DOHH2 (cell line): Measurements from ENCODE around the gene MZT2A.
"Not testable (repeated sequence)": the region's sequence is repeated elsewhere in the genome, so short reads cannot be mapped to it uniquely, and the experiment has no call there.

Experiments
- H3F3A ChIP-seq: fragments of 200-600 bp; sonication (generic), shearing (Covaris generic); 2 replicates; pipeline ENCODE4 v1.6.0; 2016; ENCODE audit warnings: antibody characterized with exemption, mild to moderate bottlenecking; ENCODE audit not compliant: control insufficient read depth, insufficient read depth
- H3K27ac ChIP-seq: fragments of 200-600 bp; sonication (generic); 2 replicates; pipeline ENCODE4 v1.5.1; 2014; ENCODE audit warnings: low read depth, mild to moderate bottlenecking, low read length, moderate library complexity
- H3K27me3 ChIP-seq: fragments of 200-600 bp; sonication (generic); 2 replicates; pipeline ENCODE4 v1.6.1; 2014; ENCODE audit warnings: mild to moderate bottlenecking, low read length, mixed read lengths; ENCODE audit not compliant: control insufficient read depth
- H3K36me3 ChIP-seq: fragments of 200-600 bp; sonication (generic); 2 replicates; pipeline ENCODE4 v1.6.1; 2014; ENCODE audit warnings: mild to moderate bottlenecking, low read length, moderate library complexity, mixed read lengths; ENCODE audit not compliant: control insufficient read depth
- H3K4me1 ChIP-seq: fragments of 200-600 bp; sonication (generic); 2 replicates; pipeline ENCODE4 v1.6.1; 2014; ENCODE audit warnings: mild to moderate bottlenecking, low read length, mixed read lengths; ENCODE audit not compliant: control insufficient read depth
- H3K4me2 ChIP-seq: fragments of 200-600 bp; sonication (generic); 2 replicates; pipeline ENCODE4 v1.6.0; 2014; ENCODE audit warnings: mild to moderate bottlenecking, low read length, moderate library complexity
- H3K4me3 ChIP-seq: fragments of 200-600 bp; sonication (generic); 2 replicates; pipeline ENCODE4 v1.5.1; 2014; ENCODE audit warnings: mild to moderate bottlenecking, low read length, mixed read lengths
- H3K79me2 ChIP-seq: fragments of 200-600 bp; sonication (generic); 2 replicates; pipeline ENCODE4 v1.6.1; 2014; ENCODE audit warnings: mild to moderate bottlenecking, low read length, mixed read lengths; ENCODE audit not compliant: control insufficient read depth
- H3K9me2 ChIP-seq: fragments of 200-600 bp; sonication (generic); replicated peaks from 2 replicates; pipeline ENCODE4 v1.6.1; 2014; ENCODE audit warnings: mild to moderate bottlenecking, low read length, mixed read lengths; ENCODE audit not compliant: control insufficient read depth
- H3K9me3 ChIP-seq: fragments of 200-600 bp; sonication (generic); 2 replicates; pipeline ENCODE4 v1.6.1; 2014; ENCODE audit warnings: antibody characterized with exemption, low read length, mixed read lengths; ENCODE audit not compliant: control insufficient read depth, insufficient read depth
- H4K20me1 ChIP-seq: fragments of 200-600 bp; sonication (generic); 2 replicates; pipeline ENCODE4 v1.6.0; 2014; ENCODE audit warnings: low read depth, mild to moderate bottlenecking, antibody characterized with exemption, low read length, moderate library complexity; ENCODE audit not compliant: control insufficient read depth, insufficient read depth
- EZH2phosphoT487 ChIP-seq: fragments of 200-600 bp; sonication (generic); IDR thresholded peaks from 2 replicates; pipeline ENCODE4 v1.6.1; 2017; ENCODE audit warnings: borderline replicate concordance, mild to moderate bottlenecking, antibody characterized with exemption, low read length, moderate library complexity, mixed read lengths
- TF ChIP-seq, protein P1 (sequence below): fragments of 200-600 bp; sonication (generic); IDR thresholded peaks from one replicate; pipeline ENCODE4 v1.5.1; 2014; ENCODE audit warnings: antibody characterized with exemption, mild to moderate bottlenecking, low read depth, low read length; ENCODE audit not compliant: poor library complexity, severe bottlenecking

The MZT2A gene

DNA sequence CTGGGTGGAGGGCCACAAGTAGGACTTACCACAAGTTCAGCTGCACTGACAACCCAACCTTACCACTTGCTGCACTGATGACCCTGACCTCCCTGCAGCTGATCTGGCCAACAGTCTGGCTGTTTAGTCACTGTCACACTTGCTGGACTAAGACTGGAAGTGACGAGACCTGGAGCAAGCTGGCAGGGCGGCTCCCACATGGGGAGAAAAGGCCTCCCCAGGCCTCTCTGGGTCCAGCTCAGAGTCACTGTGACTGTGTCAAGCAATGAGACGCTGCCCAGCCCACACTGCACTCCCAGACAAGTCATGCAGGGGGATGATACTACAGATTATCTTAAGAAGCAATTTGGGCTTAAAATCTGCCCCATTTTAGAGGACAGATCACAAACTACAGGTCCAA, 21.3 kb downstream of the MZT2A start:
- not testable (repeated sequence) for H3K79me2 ChIP-seq

DNA sequence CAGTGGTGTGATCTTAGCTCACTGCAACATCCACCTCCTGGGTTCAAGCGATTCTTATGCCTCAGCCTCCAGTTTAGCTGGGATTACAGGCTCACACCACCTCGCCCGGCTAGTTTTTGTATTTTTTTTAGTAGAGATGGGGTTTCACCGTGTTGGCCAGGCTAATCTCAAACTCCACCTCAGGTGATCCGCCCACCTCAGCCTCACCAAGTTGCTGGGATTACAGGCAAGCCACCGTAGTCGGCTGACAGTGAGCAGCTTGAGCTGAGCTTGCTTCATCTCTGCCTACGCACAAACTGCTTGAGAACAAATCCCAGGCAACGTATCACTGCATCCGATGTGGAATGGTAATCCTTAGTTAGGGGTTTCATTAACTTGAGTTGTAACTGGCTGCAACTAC, 24.5 kb downstream of the MZT2A start:
- H3K27ac ChIP-seq, H3K4me2 ChIP-seq, H3K4me3 ChIP-seq, H3K79me2 ChIP-seq, H3K9me3 ChIP-seq, H3K27me3 ChIP-seq, H3K4me1 ChIP-seq, H3K9me2 ChIP-seq, H4K20me1 ChIP-seq, H3F3A ChIP-seq, H3K36me3 ChIP-seq: not testable (repeated sequence)

More for the DNA sequence above, 21.3 kb downstream of the MZT2A start:
- not testable (repeated sequence) for H3K9me2 ChIP-seq, H3K4me1 ChIP-seq, H3K36me3 ChIP-seq, H3K9me3 ChIP-seq, H3K4me3 ChIP-seq, H3K27ac ChIP-seq, H4K20me1 ChIP-seq, H3K27me3 ChIP-seq, H3K4me2 ChIP-seq, H3F3A ChIP-seq

DNA sequence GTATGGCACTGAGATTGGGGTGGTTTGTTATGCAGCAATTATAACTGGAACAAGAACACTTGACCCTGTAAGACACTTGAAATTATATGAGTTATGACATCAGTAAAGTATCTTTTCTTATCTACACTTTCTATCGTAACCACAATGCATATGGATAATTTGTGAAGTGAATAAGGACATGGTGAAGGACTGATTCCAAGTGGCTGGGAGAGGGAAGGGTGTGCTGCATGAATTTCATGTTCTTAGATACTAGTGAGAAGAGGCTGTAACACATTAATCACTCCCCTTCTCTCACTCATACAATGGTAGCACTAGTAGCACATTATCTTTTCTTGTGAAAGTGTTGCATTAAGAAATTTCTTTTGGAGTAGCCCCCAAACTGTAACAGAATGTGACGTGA, 37.3 kb downstream of the MZT2A start:
- H3F3A ChIP-seq, H3K27ac ChIP-seq, H3K27me3 ChIP-seq, H3K4me3 ChIP-seq, H3K9me2 ChIP-seq, H3K4me2 ChIP-seq, H4K20me1 ChIP-seq, H3K36me3 ChIP-seq, H3K79me2 ChIP-seq, H3K9me3 ChIP-seq, H3K4me1 ChIP-seq: not testable (repeated sequence)

DNA sequence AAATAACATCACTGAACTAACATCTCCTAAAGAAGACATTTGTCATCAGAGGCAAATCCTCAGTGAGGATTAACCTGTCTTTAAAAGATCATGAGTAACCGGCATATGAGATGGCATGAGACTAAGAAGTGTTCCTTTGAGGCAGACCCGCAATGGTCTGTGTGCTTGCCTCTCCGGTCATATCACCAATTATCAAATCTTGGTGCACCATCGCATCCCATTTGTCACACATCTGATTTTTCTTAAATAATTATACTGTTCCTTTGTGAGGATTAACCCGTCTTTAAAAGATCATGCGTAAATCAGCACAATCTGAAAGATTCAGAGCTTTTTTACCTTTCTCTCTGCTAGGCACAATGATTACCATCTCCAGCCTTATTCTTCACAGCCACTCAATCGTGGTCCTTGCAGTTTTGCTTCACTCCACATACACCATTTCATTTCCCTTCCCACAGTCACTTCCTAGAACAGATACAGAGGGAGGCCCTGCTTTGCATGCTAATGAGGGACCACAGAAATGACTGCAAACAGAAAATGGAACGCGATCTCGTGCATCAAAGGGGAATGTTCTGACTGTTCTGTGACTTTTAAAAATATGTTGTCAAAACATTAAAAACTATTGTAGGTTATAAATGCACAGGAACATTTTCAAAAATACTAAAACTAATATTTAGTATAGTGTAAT, 40.8 kb downstream of the MZT2A start:
- peak overlapping the region; percentile 37 for H3K4me2 ChIP-seq
- not testable (repeated sequence) for H3K9me3 ChIP-seq, H4K20me1 ChIP-seq, H3K9me2 ChIP-seq, H3K4me1 ChIP-seq, H3K36me3 ChIP-seq, H3K27me3 ChIP-seq, H3F3A ChIP-seq, H3K79me2 ChIP-seq, H3K4me3 ChIP-seq, H3K27ac ChIP-seq

DNA sequence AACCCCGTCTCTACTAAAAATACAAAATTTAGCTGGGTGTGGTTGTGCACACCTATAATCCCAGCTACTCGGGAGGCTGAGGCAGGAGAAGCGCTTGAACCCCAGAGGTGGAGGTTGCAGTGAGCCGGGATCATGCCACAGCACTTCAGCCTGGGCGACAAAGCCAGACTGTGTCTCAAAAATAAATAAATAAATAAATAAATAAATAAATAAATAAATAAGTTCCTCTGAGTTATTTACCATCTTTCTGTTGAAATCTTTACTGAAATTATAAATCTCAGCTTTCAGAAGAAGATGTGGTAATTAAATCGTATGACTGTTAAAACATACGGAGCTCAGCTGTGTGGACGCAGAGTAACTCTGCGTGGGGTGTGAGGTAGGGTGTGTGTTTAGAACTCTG, 44.2 kb downstream of the MZT2A start:
- not testable (repeated sequence) for H3K27ac ChIP-seq, H3K4me2 ChIP-seq, H4K20me1 ChIP-seq, H3K79me2 ChIP-seq, H3F3A ChIP-seq, H3K9me2 ChIP-seq, H3K36me3 ChIP-seq, H3K27me3 ChIP-seq, H3K4me1 ChIP-seq, H3K4me3 ChIP-seq, H3K9me3 ChIP-seq

DNA sequence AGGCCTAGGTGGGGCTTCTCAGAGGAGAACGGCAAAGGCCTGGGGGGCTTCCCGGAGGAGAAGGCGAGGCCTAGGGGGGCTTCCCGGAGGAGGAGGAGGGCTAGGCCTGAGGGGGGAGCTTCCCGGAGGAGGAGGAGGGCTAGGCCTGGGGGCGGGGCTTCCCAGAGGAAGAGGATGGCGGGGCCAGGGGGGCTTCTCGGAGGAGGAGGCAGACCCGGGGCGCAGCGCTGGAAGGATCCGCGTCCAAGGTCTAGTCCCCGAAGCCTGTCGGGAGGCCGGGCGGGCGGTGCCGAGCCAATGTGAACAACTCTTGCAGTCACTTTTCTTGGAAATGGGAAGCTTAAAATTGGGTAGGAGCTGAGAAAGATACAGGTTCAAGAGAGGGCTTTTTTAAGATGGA, 46.3 kb downstream of the MZT2A start:
- no peak overlapping the region for H3K4me3 ChIP-seq
- no peaks in the 10 kb centered on the region for H3K9me2 ChIP-seq
- no peak overlapping the region for H3K4me2 ChIP-seq
- no peaks in the 10 kb centered on the region for H4K20me1 ChIP-seq
- no peaks in the 10 kb centered on the region for H3K36me3 ChIP-seq
- H3K4me1 ChIP-seq, result no peaks in the 10 kb centered on the region
- TF ChIP-seq, protein P1, sequence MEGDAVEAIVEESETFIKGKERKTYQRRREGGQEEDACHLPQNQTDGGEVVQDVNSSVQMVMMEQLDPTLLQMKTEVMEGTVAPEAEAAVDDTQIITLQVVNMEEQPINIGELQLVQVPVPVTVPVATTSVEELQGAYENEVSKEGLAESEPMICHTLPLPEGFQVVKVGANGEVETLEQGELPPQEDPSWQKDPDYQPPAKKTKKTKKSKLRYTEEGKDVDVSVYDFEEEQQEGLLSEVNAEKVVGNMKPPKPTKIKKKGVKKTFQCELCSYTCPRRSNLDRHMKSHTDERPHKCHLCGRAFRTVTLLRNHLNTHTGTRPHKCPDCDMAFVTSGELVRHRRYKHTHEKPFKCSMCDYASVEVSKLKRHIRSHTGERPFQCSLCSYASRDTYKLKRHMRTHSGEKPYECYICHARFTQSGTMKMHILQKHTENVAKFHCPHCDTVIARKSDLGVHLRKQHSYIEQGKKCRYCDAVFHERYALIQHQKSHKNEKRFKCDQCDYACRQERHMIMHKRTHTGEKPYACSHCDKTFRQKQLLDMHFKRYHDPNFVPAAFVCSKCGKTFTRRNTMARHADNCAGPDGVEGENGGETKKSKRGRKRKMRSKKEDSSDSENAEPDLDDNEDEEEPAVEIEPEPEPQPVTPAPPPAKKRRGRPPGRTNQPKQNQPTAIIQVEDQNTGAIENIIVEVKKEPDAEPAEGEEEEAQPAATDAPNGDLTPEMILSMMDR, result no peak
- TF ChIP-seq EZH2phosphoT487, result no peak
- no peaks in the 10 kb centered on the region for H3K9me3 ChIP-seq
- no peaks in the 10 kb centered on the region for H3F3A ChIP-seq
- no peaks in the 10 kb centered on the region for H3K27me3 ChIP-seq
- no peak overlapping the region for H3K27ac ChIP-seq
- H3K79me2 ChIP-seq, result no peaks in the 10 kb centered on the region

DNA sequence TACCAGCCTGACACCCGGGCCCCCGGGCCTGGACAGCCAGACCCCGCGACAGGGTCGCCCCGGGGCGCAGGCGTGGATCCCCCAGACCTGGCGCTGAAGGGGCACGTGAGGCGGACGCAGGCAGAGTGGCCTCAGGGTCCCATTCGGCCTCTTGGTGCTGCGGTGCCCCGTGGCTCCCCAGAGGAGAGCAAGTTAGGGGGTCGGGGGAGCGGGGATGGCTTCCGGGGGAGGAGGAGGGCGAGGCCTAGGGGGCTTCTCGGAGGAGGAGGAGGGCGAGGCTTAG, 46.7 kb downstream of the MZT2A start:
- not testable (repeated sequence) for H4K20me1 ChIP-seq, H3K4me2 ChIP-seq, H3K36me3 ChIP-seq, H3K27me3 ChIP-seq, H3K4me3 ChIP-seq, H3K9me2 ChIP-seq, H3K27ac ChIP-seq, H3K4me1 ChIP-seq, H3F3A ChIP-seq, H3K79me2 ChIP-seq, H3K9me3 ChIP-seq
